ENCODE data around the gene RSF1. TPM values are rescaled to one million over a fixed set of nuclear protein-coding genes. Genes with fewer than 3 reads are reported as not detected.
"Not testable (repeated sequence)": the region's sequence is repeated elsewhere in the genome, so short reads cannot be mapped to it uniquely, and the experiment has no call there.

Gene RSF1
- 10 to 100 TPM; 56.7 to 73.8 (median 59.2) TPM for polyA plus RNA-seq (ENCODE audit: insufficient read length in 4 of 4)

- peak; percentile 95 to 98 (median 98) for DNase-seq (ENCODE audit: low read depth in 4 of 4, low spot score in 3 of 4)
Measured at GRCh38 chr11:77820565-77821348, at the start of gene RSF1, which contains the start of gene AAMDC. RSF1 (minus strand) TSS chr11:77820722; CDS start chr11:77820714, 8 bp downstream. AAMDC (plus strand) TSS chr11:77821144; CDS start chr11:77842497, 21,353 bp downstream.

GRCh38 chr11:77868744-77869143 is 48.2 kb upstream of the RSF1 start:
- no peak for DNase-seq (ENCODE audit: low read depth in 4 of 4, low spot score in 3 of 4)

GRCh38 chr11:77866336-77866735 is 45.8 kb upstream of the RSF1 start:
- no peak for DNase-seq (ENCODE audit: low read depth in 4 of 4, low spot score in 3 of 4)

- no peak for DNase-seq (ENCODE audit: low read depth in 4 of 4, low spot score in 3 of 4)
Measured at GRCh38 chr11:77865805-77866204, 45.3 kb upstream of the RSF1 start.

GRCh38 chr11:77861444-77861843 is 40.9 kb upstream of the RSF1 start:
- DNase-seq (ENCODE audit: low read depth in 4 of 4, low spot score in 3 of 4): not testable (repeated sequence)

- DNase-seq (ENCODE audit: low read depth in 4 of 4, low spot score in 3 of 4): not testable (repeated sequence)
Measured at GRCh38 chr11:77857906-77858457, 37.5 kb upstream of the RSF1 start.

GRCh38 chr11:77854838-77855237 is 34.3 kb upstream of the RSF1 start:
- DNase-seq (ENCODE audit: low read depth in 4 of 4, low spot score in 3 of 4): no peak

GRCh38 chr11:77851503-77851902 is 31.0 kb upstream of the RSF1 start:
- no peak for DNase-seq (ENCODE audit: low read depth in 4 of 4, low spot score in 3 of 4)

- DNase-seq (ENCODE audit: low read depth in 4 of 4, low spot score in 3 of 4): not testable (repeated sequence)
Measured at GRCh38 chr11:77843700-77844099, 23.2 kb upstream of the RSF1 start.

- DNase-seq (ENCODE audit: low read depth in 4 of 4, low spot score in 3 of 4): no peak
Measured at GRCh38 chr11:77842441-77843121, 22.1 kb upstream of the RSF1 start.

GRCh38 chr11:77833302-77833701 is 12.8 kb upstream of the RSF1 start:
- no peak for DNase-seq (ENCODE audit: low read depth in 4 of 4, low spot score in 3 of 4)

- no peak for DNase-seq (ENCODE audit: low read depth in 4 of 4, low spot score in 3 of 4)
Measured at GRCh38 chr11:77828926-77829325, 8.4 kb upstream of the RSF1 start.

GRCh38 chr11:77823775-77824174 is 3.3 kb upstream of the RSF1 start:
- DNase-seq (ENCODE audit: low read depth in 4 of 4, low spot score in 3 of 4): no peak

- DNase-seq (ENCODE audit: low read depth in 4 of 4, low spot score in 3 of 4): not testable (repeated sequence)
Measured at GRCh38 chr11:77822126-77822525, 1.6 kb upstream of the RSF1 start.

GRCh38 chr11:77821349-77821851 is 878 bp upstream of the RSF1 start:
- peak in 3 of 4 donors; percentile 18 to 34 (median 23) for DNase-seq (ENCODE audit: low read depth in 4 of 4, low spot score in 3 of 4)

- peak; percentile 29 to 53 (median 32) for DNase-seq (ENCODE audit: low read depth in 4 of 4, low spot score in 3 of 4)
Measured at GRCh38 chr11:77819921-77820564, 479 bp downstream of the RSF1 start.

GRCh38 chr11:77819411-77819920 is 1.1 kb downstream of the RSF1 start:
- DNase-seq (ENCODE audit: low read depth in 4 of 4, low spot score in 3 of 4): peak; percentile 56 to 77 (median 64)

- no peak for DNase-seq (ENCODE audit: low read depth in 4 of 4, low spot score in 3 of 4)
Measured at GRCh38 chr11:77815459-77815858, 5.1 kb downstream of the RSF1 start.

- no peak for DNase-seq (ENCODE audit: low read depth in 4 of 4, low spot score in 3 of 4)
Measured at GRCh38 chr11:77814848-77815247, 5.7 kb downstream of the RSF1 start.

- no peak for DNase-seq (ENCODE audit: low read depth in 4 of 4, low spot score in 3 of 4)
Measured at GRCh38 chr11:77813256-77813655, 7.3 kb downstream of the RSF1 start.
